Kidney capillary endothelial cell (primary cell): ENCODE data around the gene CDH12.

Experiments
- DNase-seq: peaks from one replicate; pipeline ENCODE4 v3.0.0-alpha.2; 2018; ENCODE audit warnings: low spot score

Gene CDH12

GRCh38 chr5:21709770-21710169, 1143.4 kb downstream of the CDH12 start:
- no peak for DNase-seq

DNA sequence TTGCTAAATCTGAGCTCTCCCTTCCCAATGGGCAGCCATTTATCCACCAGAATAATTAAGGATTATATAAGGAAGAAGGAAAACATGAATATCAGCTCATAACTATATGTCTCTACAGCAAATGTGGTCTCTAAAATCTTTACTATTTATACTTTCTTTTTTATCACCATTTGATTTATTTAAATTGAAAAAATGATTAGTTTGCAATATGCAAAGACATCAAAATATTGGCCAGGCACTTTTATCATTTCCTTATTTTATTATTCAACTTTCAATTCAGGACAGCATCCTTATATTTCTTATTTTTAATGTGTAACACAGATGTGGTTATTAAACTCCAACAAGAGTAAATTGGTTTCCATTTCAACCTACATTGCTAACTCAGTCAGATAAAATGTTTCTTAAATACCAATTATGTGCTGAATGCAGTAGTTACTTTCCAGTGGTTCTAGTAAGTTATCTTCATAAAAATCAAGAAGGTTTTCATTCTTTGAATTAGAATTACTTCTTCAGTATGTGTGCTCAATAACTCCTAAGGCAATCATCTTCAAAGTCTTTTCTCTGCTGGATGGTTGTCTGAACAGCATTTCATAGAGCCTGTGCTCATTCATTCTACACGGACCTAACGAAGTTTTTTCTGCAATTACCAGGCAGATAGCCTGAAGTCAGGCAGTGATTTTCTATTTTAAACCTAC, 1148.0 kb downstream of the CDH12 start:
- no peak for DNase-seq

DNA sequence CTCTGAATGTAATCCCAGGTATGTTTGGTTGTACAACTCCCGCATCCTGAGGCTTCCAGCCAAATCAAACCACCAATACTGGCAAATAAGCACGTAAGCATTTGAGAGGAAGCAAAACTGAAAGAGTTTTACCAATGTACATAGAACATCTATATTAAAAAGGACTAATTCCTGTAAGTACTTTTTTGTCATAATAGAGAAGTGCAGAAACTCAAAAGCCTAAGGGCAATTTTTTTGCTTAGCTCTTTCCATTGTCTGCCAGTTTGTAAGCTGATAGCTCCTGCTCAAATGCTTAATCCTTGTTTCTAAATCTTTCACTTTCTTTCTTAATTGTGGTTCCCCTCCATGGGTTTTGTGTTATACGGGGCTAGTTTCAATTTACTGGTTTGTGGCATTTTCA, 1151.8 kb downstream of the CDH12 start:
- no peak for DNase-seq
